ENCODE results near the gene RPAP2. TPM values are rescaled to one million over a fixed set of nuclear protein-coding genes. Genes with fewer than 3 reads are reported as not detected.
"Not testable (repeated sequence)": the region's sequence is repeated elsewhere in the genome, so short reads cannot be mapped to it uniquely, and the experiment has no call there.

RPAP2 gene
- total and polyA plus RNA-seq, 2 of the 8 experiments (the other 6 are each of a cell fraction or from before 2014, with no cell fraction given): 7.9 to 28.4 TPM

GRCh38 chr1:92277105-92277723 lies 21.6 kb upstream of the RPAP2 start (continued):
- TF ChIP-seq SRF (IDR thresholded peaks at IDR 0.05; ENCODE audit: low read depth, low read length) (no peak), TAF1 (IDR thresholded peaks at IDR 0.05; ENCODE audit: low read depth, low read length) (no peak), SUZ12 (IDR thresholded peaks at IDR 0.05; ENCODE audit: low read length) (no peak), TEAD4 (IDR thresholded peaks at IDR 0.05; ENCODE audit: low read depth, low read length) (no peak), RAD21 (IDR thresholded peaks at IDR 0.05 in 1 of 2, conservative IDR thresholded peaks at IDR 0.05 in 1 of 2; ENCODE audit: low read depth in 2 of 2, low read length in 2 of 2) (no peak), SIX5 (IDR thresholded peaks at IDR 0.05; ENCODE audit: low read depth, low read length) (no peak)

GRCh38 chr1:92279781-92280180 lies 19.1 kb upstream of the RPAP2 start:
- H3K4me3 ChIP-seq (ENCODE audit: extremely low read depth in 1 of 4, insufficient read depth in 2 of 4, low read depth in 3 of 4, low read length in 4 of 4); H3K56ac ChIP-seq (replicated peaks; ENCODE audit: insufficient read length, low read depth, low read length); H2BK20ac ChIP-seq (ENCODE audit: low read length); H2AK5ac ChIP-seq (ENCODE audit: low read depth, low read length); H2BK120ac ChIP-seq (replicated peaks; ENCODE audit: low read depth, low read length); H2BK12ac ChIP-seq (ENCODE audit: low read depth, low read length); H3K79me2 ChIP-seq (ENCODE audit: control insufficient read depth in 1 of 2, insufficient read depth in 2 of 2, low read length in 2 of 2); H3K79me1 ChIP-seq (ENCODE audit: low read depth, low read length); H2AFZ ChIP-seq (ENCODE audit: low read length); H2BK15ac ChIP-seq (ENCODE audit: low read length); H3K4me2 ChIP-seq (ENCODE audit: insufficient read depth in 1 of 2, low read depth in 2 of 2, low read length in 2 of 2); H3K18ac ChIP-seq (ENCODE audit: extremely low read depth, low read length); H2BK5ac ChIP-seq (ENCODE audit: low read depth, low read length); FAIRE-seq; H3K27me3 ChIP-seq (replicated peaks in 1 of 4; ENCODE audit: control insufficient read depth in 3 of 4, extremely low read depth in 1 of 4, insufficient read depth in 3 of 4, low read length in 3 of 4); H3K4ac ChIP-seq (replicated peaks; ENCODE audit: insufficient read length, low read depth, low read length); H3K27ac ChIP-seq (ENCODE audit: low read depth, low read length); H3K9ac ChIP-seq (replicated peaks in 1 of 4; ENCODE audit: extremely low read depth in 1 of 4, low read depth in 3 of 4, low read length in 3 of 4); DNase-seq (ENCODE audit: low read depth in 1 of 2, low spot score in 2 of 2); H4K91ac ChIP-seq (replicated peaks; ENCODE audit: insufficient read length, low read length); H3K4me1 ChIP-seq (replicated peaks in 1 of 4; ENCODE audit: control insufficient read depth in 3 of 4, insufficient read depth in 4 of 4, low read length in 3 of 4); H3K14ac ChIP-seq (ENCODE audit: insufficient read length); H3K23ac ChIP-seq (ENCODE audit: insufficient read length); H4K20me1 ChIP-seq (replicated peaks in 1 of 2; ENCODE audit: control insufficient read depth in 1 of 2, insufficient read depth in 2 of 2, low read length in 2 of 2); H3K23me2 ChIP-seq (ENCODE audit: low read depth, low read length); H3K9me3 ChIP-seq (ENCODE audit: insufficient read depth in 2 of 2, low read depth in 1 of 2, low read length in 1 of 2); H4K8ac ChIP-seq (ENCODE audit: extremely low read depth, insufficient read depth, low read length); H4K5ac ChIP-seq (ENCODE audit: insufficient read length, low read depth, low read length): not testable (repeated sequence)
- CTCF ChIA-PET (ENCODE audit: partially characterized antibody): interaction anchor here (0.8 to 2.2 kb wide), 4 partner anchors 10 to 284 kb away, joined by 3 to 6 read pairs (median 4); no protein-coding TSS in a partner anchor
- peaks cover 0 to 13% (median 4%) of the 10 kb centered on the region in 4 experiments; a peak in 3 of 8 replicates for H3K36me3 ChIP-seq (ENCODE audit: control insufficient read depth in 2 of 4, insufficient read depth in 4 of 4, low read length in 3 of 4)
- WGBS, 2 experiments (ENCODE audit: extremely low coverage in 1 of 2, insufficient coverage in 1 of 2, insufficient read length in 1 of 2, insufficient replicate concordance in 2 of 2, low coverage in 1 of 2, low lambda C conversion rate in 2 of 2, missing lambda C conversion rate in 1 of 2): 92% methylated on average over 15 of the region's 15 CpGs; no CpG with 5 or more reads in 1 of the 2 experiments
- POLR2A ChIA-PET (ENCODE audit: partially characterized antibody): interaction anchor here (1.3 kb wide), 1 partner anchor 18 kb away, joined by 5 read pairs; no protein-coding TSS in a partner anchor

Measured in H1 (cell line).